Esophagus squamous epithelium (tissue), 4 donors: ENCODE measurements around the gene ARHGAP26.

ENCODE experiments used
- CTCF ChIP-seq, 6 experiments: fragments of 450-650 bp in 4 of 6; fragments of 200-600 bp in 2 of 6; sonication (generic) in 2 of 6; IDR thresholded peaks; one replicate each; pipeline ENCODE4 v1.5.1; 2016 to 2019; ENCODE audit warnings: antibody characterized with exemption in 6 of 6, mild to moderate bottlenecking in 4 of 6, moderate library complexity in 4 of 6
- POLR2A ChIP-seq, 4 donors: fragments of 450-650 bp; IDR thresholded peaks; one replicate each; pipeline ENCODE4 v1.6.1; 2017; ENCODE audit warnings: antibody characterized with exemption in 4 of 4, mild to moderate bottlenecking in 4 of 4, moderate library complexity in 3 of 4

GRCh38 chr5:143198332-143198731 lies 428.2 kb downstream of the ARHGAP26 start:
- no peak for TF ChIP-seq CTCF (IDR thresholded peaks at IDR 0.05)
- no peak for TF ChIP-seq POLR2A (IDR thresholded peaks at IDR 0.05)
